ENCODE measurements around the gene BID.

DNA sequence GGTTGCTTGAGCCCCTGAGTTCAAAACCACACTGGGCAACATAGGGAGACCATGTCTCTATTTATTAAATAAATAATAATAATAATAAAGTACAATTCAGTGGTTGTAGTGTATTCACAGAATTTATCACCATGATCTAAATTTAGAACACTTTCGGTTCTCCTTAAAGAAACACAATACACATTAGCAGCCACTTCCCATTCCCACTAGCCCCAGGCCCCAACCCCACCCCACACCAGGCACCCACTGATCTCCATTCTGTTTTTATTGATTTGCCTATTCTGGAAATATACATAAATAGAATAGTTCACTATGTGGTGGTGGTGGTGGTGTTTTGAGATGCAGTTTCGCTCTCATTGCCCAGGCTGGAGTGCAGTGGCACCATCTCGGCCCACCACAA is 90.0 kb downstream of the BID start:
- TF ChIP-seq, protein P1, sequence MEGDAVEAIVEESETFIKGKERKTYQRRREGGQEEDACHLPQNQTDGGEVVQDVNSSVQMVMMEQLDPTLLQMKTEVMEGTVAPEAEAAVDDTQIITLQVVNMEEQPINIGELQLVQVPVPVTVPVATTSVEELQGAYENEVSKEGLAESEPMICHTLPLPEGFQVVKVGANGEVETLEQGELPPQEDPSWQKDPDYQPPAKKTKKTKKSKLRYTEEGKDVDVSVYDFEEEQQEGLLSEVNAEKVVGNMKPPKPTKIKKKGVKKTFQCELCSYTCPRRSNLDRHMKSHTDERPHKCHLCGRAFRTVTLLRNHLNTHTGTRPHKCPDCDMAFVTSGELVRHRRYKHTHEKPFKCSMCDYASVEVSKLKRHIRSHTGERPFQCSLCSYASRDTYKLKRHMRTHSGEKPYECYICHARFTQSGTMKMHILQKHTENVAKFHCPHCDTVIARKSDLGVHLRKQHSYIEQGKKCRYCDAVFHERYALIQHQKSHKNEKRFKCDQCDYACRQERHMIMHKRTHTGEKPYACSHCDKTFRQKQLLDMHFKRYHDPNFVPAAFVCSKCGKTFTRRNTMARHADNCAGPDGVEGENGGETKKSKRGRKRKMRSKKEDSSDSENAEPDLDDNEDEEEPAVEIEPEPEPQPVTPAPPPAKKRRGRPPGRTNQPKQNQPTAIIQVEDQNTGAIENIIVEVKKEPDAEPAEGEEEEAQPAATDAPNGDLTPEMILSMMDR (IDR thresholded peaks at IDR 0.05), result no peak
- TF ChIP-seq POLR2A (IDR thresholded peaks at IDR 0.05) (no peak), POLR2AphosphoS5 (IDR thresholded peaks at IDR 0.05) (no peak)
